Measurements from ENCODE around the gene PLEKHA7.

Gene PLEKHA7

GRCh38 chr11:16778876-16779275 lies 235.3 kb downstream of the PLEKHA7 start:
- in situ Hi-C loops (cut with MboI; ENCODE audit: low sequenced_read_pairs) = no loop called here

GRCh38 chr11:16778286-16778685 lies 235.9 kb downstream of the PLEKHA7 start:
- in situ Hi-C loops (cut with MboI; ENCODE audit: low sequenced_read_pairs) = no loop called here

- in situ Hi-C loops (cut with MboI; ENCODE audit: low sequenced_read_pairs) = no loop called here
Measured at GRCh38 chr11:16777613-16777975, 236.6 kb downstream of the PLEKHA7 start.

GRCh38 chr11:16776711-16777612 lies 237.3 kb downstream of the PLEKHA7 start:
- in situ Hi-C loops (cut with MboI; ENCODE audit: low sequenced_read_pairs) = no loop called here

- in situ Hi-C loops (cut with MboI; ENCODE audit: low sequenced_read_pairs) = no loop called here
Measured at GRCh38 chr11:16775614-16776283, 238.5 kb downstream of the PLEKHA7 start.

- in situ Hi-C loops (cut with MboI; ENCODE audit: low sequenced_read_pairs) = no loop called here
Measured at GRCh38 chr11:16774936-16775613, 239.1 kb downstream of the PLEKHA7 start.

- in situ Hi-C loops (cut with MboI; ENCODE audit: low sequenced_read_pairs) = no loop called here
Measured at GRCh38 chr11:16773981-16774935, 240.0 kb downstream of the PLEKHA7 start.

GRCh38 chr11:16772141-16772512 lies 242.1 kb downstream of the PLEKHA7 start:
- in situ Hi-C loops (cut with MboI; ENCODE audit: low sequenced_read_pairs) = no loop called here

- in situ Hi-C loops (cut with MboI; ENCODE audit: low sequenced_read_pairs) = no loop called here
Measured at GRCh38 chr11:16771350-16772140, 242.7 kb downstream of the PLEKHA7 start.

- in situ Hi-C loops (cut with MboI; ENCODE audit: low sequenced_read_pairs) = no loop called here
Measured at GRCh38 chr11:16770016-16770415, 244.2 kb downstream of the PLEKHA7 start.

GRCh38 chr11:16769386-16769785 lies 244.8 kb downstream of the PLEKHA7 start:
- in situ Hi-C loops (cut with MboI; ENCODE audit: low sequenced_read_pairs) = no loop called here

GRCh38 chr11:16767957-16768356 lies 246.3 kb downstream of the PLEKHA7 start:
- in situ Hi-C loops (cut with MboI; ENCODE audit: low sequenced_read_pairs) = no loop called here

GRCh38 chr11:16767137-16767536 lies 247.1 kb downstream of the PLEKHA7 start:
- in situ Hi-C loops (cut with MboI; ENCODE audit: low sequenced_read_pairs) = no loop called here

- in situ Hi-C loops (cut with MboI; ENCODE audit: low sequenced_read_pairs) = no loop called here
Measured at GRCh38 chr11:16764888-16765287, 249.3 kb downstream of the PLEKHA7 start.

- in situ Hi-C loops (cut with MboI; ENCODE audit: low sequenced_read_pairs) = no loop called here
Measured at GRCh38 chr11:16763746-16764145, 250.5 kb downstream of the PLEKHA7 start.

GRCh38 chr11:16759857-16760508 lies 254.2 kb downstream of the PLEKHA7 start:
- in situ Hi-C loops (cut with MboI; ENCODE audit: low sequenced_read_pairs) = no loop called here

- in situ Hi-C loops (cut with MboI; ENCODE audit: low sequenced_read_pairs) = no loop called here
Measured at GRCh38 chr11:16758382-16759024, 255.7 kb downstream of the PLEKHA7 start.

- in situ Hi-C loops (cut with MboI; ENCODE audit: low sequenced_read_pairs) = no loop called here
Measured at GRCh38 chr11:16750417-16750816, 263.8 kb downstream of the PLEKHA7 start.

GRCh38 chr11:16749666-16750065 lies 264.5 kb downstream of the PLEKHA7 start:
- in situ Hi-C loops (cut with MboI; ENCODE audit: low sequenced_read_pairs) = no loop called here

Data from hTERT RPE-1 (cell line).